PC-9 (cell line): ENCODE results near the gene PIPOX. TPM values are rescaled to one million over a fixed set of nuclear protein-coding genes. Genes with fewer than 3 reads are reported as not detected.

Experiments used
- BruUV-seq: library from RNA; stranded (reverse); fragments of 400-500 nt; replicated peaks from 2 replicates; lab custom pipeline; 2021; lab: Mats Ljungman, UMichigan
- CTCF ChIA-PET: fragments of 300-600 bp; sonication (Branson Sonifier 250); formaldehyde crosslinking; loops from one replicate; lab custom pipeline; 2022; ENCODE audit warnings: antibody characterized with exemption; lab: Charles Lee
- POLR2A ChIA-PET: fragments of 300-600 bp; sonication (Branson Sonifier 250); formaldehyde crosslinking; loops from one replicate; lab custom pipeline; 2022; ENCODE audit warnings: antibody characterized with exemption; ENCODE audit not compliant: unreplicated experiment; lab: Charles Lee
- DNase-seq, 2 experiments: peaks; one replicate each; pipeline versions ENCODE4 v3.0.0 to v3.0.0-alpha.2; 2015 to 2022; ENCODE audit warnings: mixed read lengths in 1 of 2
- H2AFZ ChIP-seq: fragments of 200-600 bp; sonication (generic); 2 replicates; pipeline ENCODE4 v1.8.1; 2017; ENCODE audit warnings: antibody characterized with exemption
- H3F3A ChIP-seq: fragments of 200-600 bp; sonication (generic); 2 replicates; pipeline ENCODE4 v1.8.1; 2017; ENCODE audit warnings: antibody characterized with exemption, mild to moderate bottlenecking, low read depth; ENCODE audit not compliant: insufficient read depth
- H3K27ac ChIP-seq: fragments of 200-600 bp; sonication (generic); 2 replicates; pipeline ENCODE4 v1.6.1; 2016; ENCODE audit warnings: mixed run types
- H3K27me3 ChIP-seq: fragments of 200-600 bp; sonication (generic); 2 replicates; pipeline ENCODE4 v1.6.1; 2016; ENCODE audit warnings: low read depth, mixed run types; ENCODE audit not compliant: insufficient read depth
- H3K36me3 ChIP-seq: fragments of 200-600 bp; sonication (generic); 2 replicates; pipeline ENCODE4 v1.6.1; 2016; ENCODE audit warnings: low read depth, mixed run types
- H3K4me1 ChIP-seq: fragments of 200-600 bp; sonication (generic); replicated peaks from 2 replicates; pipeline ENCODE4 v1.6.1; 2016; ENCODE audit warnings: mixed run types; ENCODE audit not compliant: insufficient read depth
- H3K4me2 ChIP-seq: fragments of 200-600 bp; sonication (generic); 2 replicates; pipeline ENCODE4 v1.6.1; 2017; ENCODE audit warnings: mixed run types
- H3K4me3 ChIP-seq: fragments of 200-600 bp; sonication (generic); 2 replicates; pipeline ENCODE4 v1.6.1; 2016; ENCODE audit warnings: mixed run types
- H3K79me2 ChIP-seq: fragments of 200-600 bp; sonication (generic); 2 replicates; pipeline ENCODE4 v1.6.1; 2017; ENCODE audit warnings: low read depth, mixed run types
- H3K9me2 ChIP-seq: fragments of 200-600 bp; sonication (generic); 2 replicates; pipeline ENCODE4 v1.8.1; 2017; ENCODE audit warnings: mild to moderate bottlenecking; ENCODE audit not compliant: insufficient read depth
- H3K9me3 ChIP-seq: fragments of 200-600 bp; sonication (generic); 2 replicates; pipeline ENCODE4 v1.8.1; 2016; ENCODE audit warnings: low read depth; ENCODE audit not compliant: insufficient read depth
- H4K20me1 ChIP-seq: fragments of 200-600 bp; sonication (generic); 2 replicates; pipeline ENCODE4 v1.8.1; 2017; ENCODE audit not compliant: insufficient read depth
- EZH2 ChIP-seq: fragments of 200-600 bp; sonication (generic); IDR thresholded peaks from 2 replicates; pipeline ENCODE4 v1.8.0; 2017; ENCODE audit warnings: antibody characterized with exemption, low read depth
- intact Hi-C: fragments of 100-400 bp; cut with micrococcal nuclease; formaldehyde crosslinking; loops from one replicate; pipeline ENCODE4 v1.10.0; 2022; ENCODE audit not compliant: unreplicated experiment
- total RNA-seq: library from RNA; stranded (reverse); gene quantifications from 2 replicates; pipeline ENCODE4 v1.2.3, GENCODE V29; 2021
- TF ChIP-seq, protein P1 (sequence below): fragments of 200-600 bp; sonication (generic); conservative IDR thresholded peaks from 2 replicates; pipeline ENCODE4 v1.6.1; 2017; ENCODE audit warnings: mixed run types, antibody characterized with exemption, mild to moderate bottlenecking, moderate library complexity

The PIPOX gene
- total RNA-seq, 1 experiment from 2014 or later = 2.8 TPM

DNA sequence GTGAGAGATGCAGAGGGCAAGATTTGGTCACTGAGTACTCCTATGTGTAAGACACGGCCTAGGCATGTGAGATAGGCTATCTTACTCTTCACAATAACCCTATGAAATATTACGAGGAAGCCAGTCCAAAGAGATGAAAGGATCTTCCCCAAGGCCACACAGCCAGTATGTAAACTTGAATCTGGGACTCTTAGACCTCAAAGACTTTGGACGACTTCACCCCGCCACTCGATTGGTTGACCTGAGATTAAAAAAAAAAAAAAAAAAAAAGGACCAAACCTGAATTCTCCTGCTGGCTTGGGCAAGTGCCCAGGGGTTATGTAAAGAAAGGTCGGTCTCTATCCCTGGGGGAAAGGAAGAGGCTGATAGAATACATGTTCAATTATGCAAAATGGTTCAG, 33.1 kb downstream of the PIPOX start:
- H3K9me2 ChIP-seq = no peaks in the 10 kb centered on the region
- TF ChIP-seq, protein P1, sequence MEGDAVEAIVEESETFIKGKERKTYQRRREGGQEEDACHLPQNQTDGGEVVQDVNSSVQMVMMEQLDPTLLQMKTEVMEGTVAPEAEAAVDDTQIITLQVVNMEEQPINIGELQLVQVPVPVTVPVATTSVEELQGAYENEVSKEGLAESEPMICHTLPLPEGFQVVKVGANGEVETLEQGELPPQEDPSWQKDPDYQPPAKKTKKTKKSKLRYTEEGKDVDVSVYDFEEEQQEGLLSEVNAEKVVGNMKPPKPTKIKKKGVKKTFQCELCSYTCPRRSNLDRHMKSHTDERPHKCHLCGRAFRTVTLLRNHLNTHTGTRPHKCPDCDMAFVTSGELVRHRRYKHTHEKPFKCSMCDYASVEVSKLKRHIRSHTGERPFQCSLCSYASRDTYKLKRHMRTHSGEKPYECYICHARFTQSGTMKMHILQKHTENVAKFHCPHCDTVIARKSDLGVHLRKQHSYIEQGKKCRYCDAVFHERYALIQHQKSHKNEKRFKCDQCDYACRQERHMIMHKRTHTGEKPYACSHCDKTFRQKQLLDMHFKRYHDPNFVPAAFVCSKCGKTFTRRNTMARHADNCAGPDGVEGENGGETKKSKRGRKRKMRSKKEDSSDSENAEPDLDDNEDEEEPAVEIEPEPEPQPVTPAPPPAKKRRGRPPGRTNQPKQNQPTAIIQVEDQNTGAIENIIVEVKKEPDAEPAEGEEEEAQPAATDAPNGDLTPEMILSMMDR = no peak
- no peak for TF ChIP-seq EZH2
- H3K4me2 ChIP-seq = no peak overlapping the region
- H3K27me3 ChIP-seq = no peaks in the 10 kb centered on the region
- no TSS peak for BruUV-seq
- DNase-seq = no peak
- H3K36me3 ChIP-seq = peaks cover 6% of the 10 kb centered on the region; the same call in 1 of the 2 replicates
- no peak overlapping the region for H3K27ac ChIP-seq
- H3K9me3 ChIP-seq = no peaks in the 10 kb centered on the region
- no peaks in the 10 kb centered on the region for H3K4me1 ChIP-seq
- H3K79me2 ChIP-seq = no peaks in the 10 kb centered on the region
- H2AFZ ChIP-seq = no peak overlapping the region
- intact Hi-C loops = no loop called here
- ChIA-PET CTCF (interaction anchor here (1.5 kb wide), 1 partner anchor 111 kb away, joined by 3 read pairs; no protein-coding TSS in a partner anchor), POLR2A (interaction anchor here (0.6 to 0.7 kb wide), 2 partner anchors 10 to 356 kb away, joined by 6 to 15 read pairs; partner anchors contain the start of gene RPL23A)
- no peak overlapping the region for H3K4me3 ChIP-seq
- peaks cover 10% of the 10 kb centered on the region; the same call in 1 of the 2 replicates for H4K20me1 ChIP-seq
- peaks cover 9% of the 10 kb centered on the region; the same call in 1 of the 2 replicates for H3F3A ChIP-seq

- no peak overlapping the region for H3K4me2 ChIP-seq
- no TSS peak for BruUV-seq
- no peak overlapping the region for H2AFZ ChIP-seq
- H3K27me3 ChIP-seq = no peaks in the 10 kb centered on the region
- H3K79me2 ChIP-seq = no peaks in the 10 kb centered on the region
- ChIA-PET POLR2A (interaction anchor here (0.6 to 0.7 kb wide), 2 partner anchors 124 to 357 kb away, joined by 5 to 15 read pairs; partner anchors contain the start of gene RPL23A), CTCF (interaction anchor here (0.5 to 1.5 kb wide), 2 partner anchors 111 to 349 kb away, joined by 3 read pairs; no protein-coding TSS in a partner anchor)
- no peaks in the 10 kb centered on the region for H3K9me2 ChIP-seq
- DNase-seq = no peak
- intact Hi-C loops = no loop called here
- H3K4me3 ChIP-seq = no peak overlapping the region
- H3K36me3 ChIP-seq = peaks cover 6% of the 10 kb centered on the region; the same call in 1 of the 2 replicates
- no peaks in the 10 kb centered on the region for H3K4me1 ChIP-seq
- no peaks in the 10 kb centered on the region for H3K9me3 ChIP-seq
- peaks cover 6% of the 10 kb centered on the region; the same call in 1 of the 2 replicates for H3F3A ChIP-seq
- H4K20me1 ChIP-seq = peaks cover 10% of the 10 kb centered on the region; the same call in 1 of the 2 replicates
- no peak for TF ChIP-seq EZH2
- TF ChIP-seq, protein P1 = no peak
- H3K27ac ChIP-seq = no peak overlapping the region
These were observed 33.8 kb downstream of the PIPOX start for GRCh38 chr17:29076722-29077121.

GRCh38 chr17:29077320-29077719, 34.4 kb downstream of the PIPOX start:
- intact Hi-C loops = no loop called here
- H3K9me2 ChIP-seq = no peaks in the 10 kb centered on the region
- H3K27ac ChIP-seq = no peak overlapping the region
- no peak overlapping the region for H3K4me3 ChIP-seq
- H3F3A ChIP-seq = peaks cover 4% of the 10 kb centered on the region; the same call in 1 of the 2 replicates
- no peaks in the 10 kb centered on the region for H3K9me3 ChIP-seq
- H4K20me1 ChIP-seq = peaks cover 10% of the 10 kb centered on the region; the same call in 1 of the 2 replicates
- TF ChIP-seq, protein P1 = no peak
- TF ChIP-seq EZH2 = no peak
- CTCF ChIA-PET = interaction anchor here (0.5 to 0.6 kb wide), 2 partner anchors 350 to 405 kb away, joined by 3 read pairs; no protein-coding TSS in a partner anchor
- POLR2A ChIA-PET = no interaction called here
- DNase-seq = no peak
- H3K4me1 ChIP-seq = no peaks in the 10 kb centered on the region
- H3K36me3 ChIP-seq = peaks cover 6% of the 10 kb centered on the region; the same call in 1 of the 2 replicates
- H3K4me2 ChIP-seq = no peak overlapping the region
- no peaks in the 10 kb centered on the region for H3K27me3 ChIP-seq
- no TSS peak for BruUV-seq
- no peak overlapping the region for H2AFZ ChIP-seq
- H3K79me2 ChIP-seq = no peaks in the 10 kb centered on the region
